ENCODE measurements around the gene CARMIL1. TPM values are rescaled to one million over a fixed set of nuclear protein-coding genes. Genes with fewer than 3 reads are reported as not detected.

The CARMIL1 gene
- polyA plus RNA-seq, 1 of the 3 experiments (the other 2 are of a cell fraction) = 1.7 TPM

GRCh38 chr6:25613415-25613814 lies 334.2 kb downstream of the CARMIL1 start:
- no peak overlapping the region for H2AFZ ChIP-seq (ENCODE audit: low read depth)
- ChIA-PET CTCF (interaction anchor here (1.2 kb wide), 1 partner anchor 348 kb away, joined by 3 read pairs; no protein-coding TSS in a partner anchor), POLR2A (no interaction called here)
- no peak overlapping the region for H3K9ac ChIP-seq
- no peaks in the 10 kb centered on the region for H3K36me3 ChIP-seq (replicated peaks in 1 of 2; ENCODE audit: control insufficient read depth in 1 of 2, insufficient read depth in 2 of 2, low read length in 1 of 2)
- TF ChIP-seq USF2 (IDR thresholded peaks at IDR 0.05; ENCODE audit: borderline replicate concordance, low read depth, low read length) = no peak
- no peak for TF ChIP-seq REST (IDR thresholded peaks at IDR 0.05; ENCODE audit: low read depth, low read length)
- TF ChIP-seq TCF12 (IDR thresholded peaks at IDR 0.05) = no peak
- TF ChIP-seq EZH2phosphoT487 (IDR thresholded peaks at IDR 0.05; ENCODE audit: borderline replicate concordance, low read depth) = no peak
- no peak for TF ChIP-seq SMC3 (IDR thresholded peaks at IDR 0.05; ENCODE audit: low read depth, low read length)
- no peaks in the 10 kb centered on the region for H3F3A ChIP-seq (replicated peaks; ENCODE audit: insufficient read depth)
- WGBS (ENCODE audit: low lambda C conversion rate) = 95% methylated on average over 1 of the region's 1 CpG
- no peaks in the 10 kb centered on the region for H3K79me2 ChIP-seq (ENCODE audit: insufficient read depth)
- H3K4me3 ChIP-seq (ENCODE audit: low read depth in 2 of 2, low read length in 1 of 2) = no peak overlapping the region
- no peak for DNase-seq
- H3K4me1 ChIP-seq (ENCODE audit: control insufficient read depth in 1 of 2, insufficient read depth in 2 of 2, low read depth in 1 of 2, low read length in 1 of 2) = no peaks in the 10 kb centered on the region
- H3K27ac ChIP-seq (ENCODE audit: low read depth in 2 of 2, low read length in 1 of 2) = no peak overlapping the region
- H4K20me1 ChIP-seq (ENCODE audit: insufficient read depth) = no peaks in the 10 kb centered on the region
- no peak overlapping the region for H3K4me2 ChIP-seq
- no peaks in the 10 kb centered on the region for H3K9me3 ChIP-seq
- no peaks in the 10 kb centered on the region for H3K9me2 ChIP-seq
- H3K27me3 ChIP-seq (ENCODE audit: insufficient read depth) = no peaks in the 10 kb centered on the region

GRCh38 chr6:25614052-25614451 lies 334.9 kb downstream of the CARMIL1 start:
- H3K36me3 ChIP-seq (replicated peaks in 1 of 2; ENCODE audit: control insufficient read depth in 1 of 2, insufficient read depth in 2 of 2, low read length in 1 of 2) = no peaks in the 10 kb centered on the region
- CTCF ChIA-PET = interaction anchor here (0.9 to 1.6 kb wide), 3 partner anchors 9 to 348 kb away, joined by 3 to 4 read pairs (median 3); no protein-coding TSS in a partner anchor
- H3K9me3 ChIP-seq = no peaks in the 10 kb centered on the region
- no peak overlapping the region for H3K9ac ChIP-seq
- H4K20me1 ChIP-seq (ENCODE audit: insufficient read depth) = no peaks in the 10 kb centered on the region
- no peaks in the 10 kb centered on the region for H3K4me1 ChIP-seq (ENCODE audit: control insufficient read depth in 1 of 2, insufficient read depth in 2 of 2, low read depth in 1 of 2, low read length in 1 of 2)
- no peaks in the 10 kb centered on the region for H3K79me2 ChIP-seq (ENCODE audit: insufficient read depth)
- no peak overlapping the region for H2AFZ ChIP-seq (ENCODE audit: low read depth)
- no peaks in the 10 kb centered on the region for H3F3A ChIP-seq (replicated peaks; ENCODE audit: insufficient read depth)
- H3K4me3 ChIP-seq (ENCODE audit: low read depth in 2 of 2, low read length in 1 of 2) = no peak overlapping the region
- no peaks in the 10 kb centered on the region for H3K27me3 ChIP-seq (ENCODE audit: insufficient read depth)
- POLR2A ChIA-PET = no interaction called here
- 64% methylated on average over 4 of the region's 4 CpGs for WGBS (ENCODE audit: low lambda C conversion rate)
- H3K27ac ChIP-seq (ENCODE audit: low read depth in 2 of 2, low read length in 1 of 2) = no peak overlapping the region
- no peak overlapping the region for H3K4me2 ChIP-seq
- no peak for DNase-seq
- H3K9me2 ChIP-seq = no peaks in the 10 kb centered on the region
- no peak for TF ChIP-seq CHD2 (IDR thresholded peaks at IDR 0.05; ENCODE audit: low read length, partially characterized antibody)
- TF ChIP-seq PBX3 (IDR thresholded peaks at IDR 0.05) = no peak
- no peak for TF ChIP-seq FOSL2 (IDR thresholded peaks at IDR 0.05; ENCODE audit: borderline replicate concordance, low read depth)
- TF ChIP-seq RAD21 (IDR thresholded peaks at IDR 0.05; ENCODE audit: low read length) = no peak
- TF ChIP-seq CTCF (IDR thresholded peaks at IDR 0.05) = no peak
- TF ChIP-seq USF2 (IDR thresholded peaks at IDR 0.05; ENCODE audit: borderline replicate concordance, low read depth, low read length) = no peak
- TF ChIP-seq SIN3A (IDR thresholded peaks at IDR 0.05; ENCODE audit: borderline replicate concordance, low read depth, low read length) = no peak
- no peak for TF ChIP-seq YY1 (IDR thresholded peaks at IDR 0.05; ENCODE audit: low read depth)
- TF ChIP-seq RXRA (IDR thresholded peaks at IDR 0.05; ENCODE audit: borderline replicate concordance, low read depth) = no peak
- no peak for TF ChIP-seq FOXM1 (IDR thresholded peaks at IDR 0.05; ENCODE audit: low read depth)
- no peak for TF ChIP-seq ZBTB33 (IDR thresholded peaks at IDR 0.05; ENCODE audit: borderline replicate concordance, low read depth)
- TF ChIP-seq RCOR1 (IDR thresholded peaks at IDR 0.05; ENCODE audit: low read length) = no peak
- TF ChIP-seq EP300 (IDR thresholded peaks at IDR 0.05; ENCODE audit: borderline replicate concordance in 1 of 2, low read depth in 1 of 2, low read length in 1 of 2) = no peak
